SK-N-SH (cell line): ENCODE results near the gene HECW1. TPM values are rescaled to one million over a fixed set of nuclear protein-coding genes. Genes with fewer than 3 reads are reported as not detected.

Source experiments
- CTCF ChIA-PET: fragments of 300-600, 350-600 bp; formaldehyde crosslinking; extraction: SDS; loops from one replicate; lab custom pipeline; 2021; lab: Yijun Ruan, JAX
- POLR2A ChIA-PET: fragments of 350-600 bp; sonication (Branson Sonifier 250); formaldehyde crosslinking; extraction: SDS; loops from one replicate; lab custom pipeline; 2020; ENCODE audit warnings: antibody characterized with exemption, inconsistent platforms; lab: Yijun Ruan, JAX
- DNase-seq: peaks from one replicate; pipeline ENCODE4 v3.0.0; 2012
- H2AFZ ChIP-seq: fragments of 200-600 bp; sonication (generic); 2 replicates; pipeline ENCODE4 v1.8.1; 2016; ENCODE audit warnings: antibody characterized with exemption, mild to moderate bottlenecking, low read depth
- H3F3A ChIP-seq: fragments of 200-600 bp; sonication (generic); replicated peaks from 2 replicates; pipeline ENCODE3; 2016; ENCODE audit warnings: antibody characterized with exemption, mild to moderate bottlenecking; ENCODE audit not compliant: insufficient read depth
- H3K27ac ChIP-seq, 2 experiments: fragments of 200-500 bp in 1 of 2; fragments of 200-600 bp in 1 of 2; sonication (Bioruptor generic) in 1 of 2; sonication (generic), shearing (Covaris generic) in 1 of 2; 2 replicates each; pipeline versions ENCODE4 v1.5.1 to v1.6.1; 2014 to 2016; ENCODE audit warnings: low read depth in 2 of 2, inconsistent platforms in 1 of 2, low read length in 1 of 2, mild to moderate bottlenecking in 1 of 2, mixed read lengths in 1 of 2
- H3K27me3 ChIP-seq: fragments of 200-600 bp; sonication (generic), shearing (Covaris generic); 2 replicates; pipeline ENCODE4 v1.6.1; 2016; ENCODE audit warnings: mixed run types; ENCODE audit not compliant: insufficient read depth
- H3K36me3 ChIP-seq, 2 experiments: fragments of 200-500 bp in 1 of 2; fragments of 200-600 bp in 1 of 2; sonication (Bioruptor generic) in 1 of 2; sonication (generic) in 1 of 2; replicated peaks in 1 of 2; 2 replicates each; pipeline versions ENCODE3 to v1.5.1; 2014 to 2016; ENCODE audit warnings: low read length in 1 of 2, mild to moderate bottlenecking in 1 of 2; ENCODE audit not compliant: insufficient read depth in 2 of 2, control insufficient read depth in 1 of 2
- H3K4me1 ChIP-seq, 2 experiments: fragments of 200-500 bp in 1 of 2; fragments of 200-600 bp in 1 of 2; sonication (Bioruptor generic) in 1 of 2; sonication (generic), shearing (Covaris generic) in 1 of 2; 2 replicates each; pipeline versions ENCODE4 v1.5.1 to v1.6.1; 2014 to 2016; ENCODE audit warnings: low read depth in 1 of 2, low read length in 1 of 2, mixed run types in 1 of 2; ENCODE audit not compliant: insufficient read depth in 2 of 2, control insufficient read depth in 1 of 2
- H3K4me2 ChIP-seq: fragments of 200-600 bp; sonication (generic), shearing (Covaris generic); 2 replicates; pipeline ENCODE4 v1.6.1; 2017; ENCODE audit warnings: mixed run types
- H3K4me3 ChIP-seq, 2 experiments: fragments of 200-500 bp in 1 of 2; fragments of 200-600 bp in 1 of 2; sonication (Bioruptor generic) in 1 of 2; sonication (generic), shearing (Covaris generic) in 1 of 2; 2 replicates each; pipeline versions ENCODE4 v1.5.1 to v1.8.1; 2014 to 2016; ENCODE audit warnings: low read depth in 2 of 2, inconsistent platforms in 1 of 2, low read length in 1 of 2, mild to moderate bottlenecking in 1 of 2, mixed read lengths in 1 of 2, moderate library complexity in 1 of 2
- H3K79me2 ChIP-seq: fragments of 200-600 bp; sonication (generic); 2 replicates; pipeline ENCODE4 v1.8.1; 2017; ENCODE audit warnings: mild to moderate bottlenecking; ENCODE audit not compliant: insufficient read depth
- H3K9ac ChIP-seq: fragments of 200-600 bp; sonication (generic); 2 replicates; pipeline ENCODE4 v1.6.1; 2017; ENCODE audit warnings: mixed run types
- H3K9me2 ChIP-seq: fragments of 200-600 bp; sonication (generic); 2 replicates; pipeline ENCODE4 v1.6.1; 2017; ENCODE audit warnings: mixed run types
- H3K9me3 ChIP-seq: fragments of 200-600 bp; sonication (generic); 2 replicates; pipeline ENCODE4 v1.6.1; 2017; ENCODE audit warnings: mixed run types, mild to moderate bottlenecking, moderate library complexity
- H4K20me1 ChIP-seq: fragments of 200-600 bp; sonication (generic); 2 replicates; pipeline ENCODE4 v1.6.1; 2017; ENCODE audit warnings: mild to moderate bottlenecking, mixed run types; ENCODE audit not compliant: insufficient read depth
- CHD2 ChIP-seq: fragments of 150-350 bp; IDR thresholded peaks from 2 replicates; pipeline ENCODE4 v1.6.1; 2018; ENCODE audit warnings: low read length; ENCODE audit not compliant: partially characterized antibody
- CTCF ChIP-seq: fragments of 200-600 bp; sonication (generic); IDR thresholded peaks from 2 replicates; pipeline ENCODE4 v1.6.1; 2017; ENCODE audit warnings: antibody characterized with exemption, mild to moderate bottlenecking, moderate library complexity
- ELF1 ChIP-seq: IDR thresholded peaks from 2 replicates; pipeline ENCODE4 v1.4.0; 2012
- EP300 ChIP-seq, 2 experiments: IDR thresholded peaks; 2 replicates each; pipeline versions ENCODE4 v1.4.0 to v1.6.1; 2012; ENCODE audit warnings: borderline replicate concordance in 1 of 2, low read depth in 1 of 2, low read length in 1 of 2
- JUND ChIP-seq: IDR thresholded peaks from 2 replicates; pipeline ENCODE4 v1.4.0; 2012
- MXI1 ChIP-seq: IDR thresholded peaks from 2 replicates; pipeline ENCODE4 v1.6.1; 2012; ENCODE audit warnings: mild to moderate bottlenecking, low read depth, low read length, improper control_type of control experiment
- RAD21 ChIP-seq: IDR thresholded peaks from 2 replicates; pipeline ENCODE4 v1.6.1; 2012; ENCODE audit warnings: mild to moderate bottlenecking, low read length
- RCOR1 ChIP-seq: fragments of 150-350 bp; IDR thresholded peaks from 2 replicates; pipeline ENCODE4 v1.6.1; 2017; ENCODE audit warnings: antibody characterized with exemption, low read length
- SMC3 ChIP-seq: IDR thresholded peaks from 2 replicates; pipeline ENCODE4 v1.6.1; 2012; ENCODE audit warnings: low read depth, low read length, improper control_type of control experiment
- WGBS: methylation state at CpG from one replicate; pipeline ENCODE4 v1.1.6; 2017; ENCODE audit warnings: low lambda C conversion rate; 5-methylcytosine and 5-hydroxymethylcytosine counted together
- polyA plus RNA-seq, 3 experiments: library from polyadenylated mRNA; depleted of rRNA; stranded (reverse); fragments of >200 nt; gene quantifications; 2 replicates each; pipeline ENCODE4 v1.2.3, GENCODE V29; 2012
- TF ChIP-seq, protein P1 (sequence below): IDR thresholded peaks from 2 replicates; pipeline ENCODE4 v1.4.0; 2012; ENCODE audit warnings: low read depth
- TF ChIP-seq, protein P2 (sequence below): IDR thresholded peaks from 2 replicates; pipeline ENCODE4 v1.4.0; 2012; ENCODE audit warnings: low read depth, borderline replicate concordance

Gene HECW1
- polyA plus RNA-seq, 1 of the 3 experiments (the other 2 are of a cell fraction): not detected

- DNase-seq: peak; percentile 76
- Histone ChIP-seq H3K9me3 (no peaks in the 10 kb centered on the region), H3K36me3 (no peaks in the 10 kb centered on the region), H3K9me2 (no peaks in the 10 kb centered on the region), H3K9ac (no peak overlapping the region), H3K79me2 (no peaks in the 10 kb centered on the region), H3F3A (no peaks in the 10 kb centered on the region), H3K4me3 (no peak overlapping the region; a peak in 1 of 4 replicates), H3K4me2 (no peak overlapping the region), H3K27me3 (peaks cover 32% of the 10 kb centered on the region), H3K4me1 (no peaks in the 10 kb centered on the region), H2AFZ (no peak overlapping the region), H4K20me1 (no peaks in the 10 kb centered on the region), H3K27ac (no peak overlapping the region)
- ChIA-PET POLR2A (no interaction called here), CTCF (interaction anchor here (0.6 to 3.9 kb wide), 37 partner anchors 9 to 741 kb away, joined by 3 to 39 read pairs (median 4); no protein-coding TSS in a partner anchor)
- WGBS: 4% methylated on average over 3 of the region's 3 CpGs
- peak; percentile 64 for TF ChIP-seq RAD21
- TF ChIP-seq JUND: no peak
- TF ChIP-seq, protein P1, sequence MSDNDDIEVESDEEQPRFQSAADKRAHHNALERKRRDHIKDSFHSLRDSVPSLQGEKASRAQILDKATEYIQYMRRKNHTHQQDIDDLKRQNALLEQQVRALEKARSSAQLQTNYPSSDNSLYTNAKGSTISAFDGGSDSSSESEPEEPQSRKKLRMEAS: peak; percentile 56; the same call in 1 of the 2 replicates
- no peak for TF ChIP-seq MXI1
- peak; percentile 44 for TF ChIP-seq SMC3
- TF ChIP-seq EP300 (IDR thresholded peaks at IDR 0.05; ENCODE audit: borderline replicate concordance in 1 of 2, low read depth in 1 of 2, low read length in 1 of 2): no peak
- peak; percentile 95 for TF ChIP-seq CTCF
These were observed 4.0 kb upstream of the HECW1 start for GRCh38 chr7:43108255-43109011.

DNA sequence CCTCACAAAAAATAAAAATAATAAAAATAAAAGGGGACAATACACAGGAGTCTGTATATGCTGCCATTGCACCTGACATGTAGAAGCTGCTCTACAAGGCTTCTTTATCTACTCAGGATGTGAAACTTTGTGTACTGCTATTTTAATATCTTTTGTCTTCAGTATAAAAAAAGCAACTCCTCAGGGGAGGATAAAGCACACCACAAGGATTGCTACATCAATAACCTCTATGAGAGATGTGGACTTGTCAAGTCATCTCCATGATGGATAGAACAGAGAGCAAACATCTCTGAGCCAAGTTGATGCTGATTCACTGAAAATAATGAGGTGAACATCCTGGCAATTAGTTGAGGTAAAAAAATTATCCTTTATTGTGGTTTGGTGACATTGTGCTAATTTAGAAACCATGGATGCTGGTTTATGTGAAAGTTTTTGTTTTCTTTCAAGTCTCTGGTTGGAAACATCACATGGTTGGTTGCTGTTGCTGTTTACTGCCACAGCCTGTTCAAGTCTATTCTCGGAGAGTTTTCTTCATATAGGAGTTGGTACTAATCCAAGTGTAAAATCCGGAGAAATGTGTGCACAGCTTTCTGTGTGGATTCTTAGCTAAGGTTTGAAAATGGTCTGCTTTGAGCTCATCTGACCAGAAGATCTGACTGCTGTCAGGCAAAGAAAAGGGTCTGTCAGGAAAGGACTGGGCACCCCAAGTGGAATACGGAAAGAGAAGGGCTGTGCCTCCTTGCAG is 1.5 kb upstream of the HECW1 start:
- Histone ChIP-seq H3K9ac (no peak overlapping the region), H3F3A (no peaks in the 10 kb centered on the region), H3K9me3 (no peaks in the 10 kb centered on the region), H3K4me1 (no peaks in the 10 kb centered on the region; a peak in 1 of 4 replicates), H3K27me3 (peaks cover 58% of the 10 kb centered on the region), H3K9me2 (no peaks in the 10 kb centered on the region), H3K4me3 (no peak overlapping the region), H3K79me2 (no peaks in the 10 kb centered on the region), H3K36me3 (no peaks in the 10 kb centered on the region), H3K27ac (no peak overlapping the region), H2AFZ (no peak overlapping the region), H4K20me1 (no peaks in the 10 kb centered on the region), H3K4me2 (no peak overlapping the region)
- ChIA-PET POLR2A (no interaction called here), CTCF (interaction anchor here (0.6 kb wide), 1 partner anchor 25 kb away, joined by 3 read pairs; no protein-coding TSS in a partner anchor)
- no peak for DNase-seq
- TF ChIP-seq RCOR1 (no peak), SMC3 (no peak), CHD2 (no peak), ELF1 (no peak)
- TF ChIP-seq, protein P2, sequence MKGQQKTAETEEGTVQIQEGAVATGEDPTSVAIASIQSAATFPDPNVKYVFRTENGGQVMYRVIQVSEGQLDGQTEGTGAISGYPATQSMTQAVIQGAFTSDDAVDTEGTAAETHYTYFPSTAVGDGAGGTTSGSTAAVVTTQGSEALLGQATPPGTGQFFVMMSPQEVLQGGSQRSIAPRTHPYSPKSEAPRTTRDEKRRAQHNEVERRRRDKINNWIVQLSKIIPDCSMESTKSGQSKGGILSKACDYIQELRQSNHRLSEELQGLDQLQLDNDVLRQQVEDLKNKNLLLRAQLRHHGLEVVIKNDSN: no peak
- TF ChIP-seq, all 33 proteins: peak for 0
- WGBS: 5% methylated on average over 3 of the region's 3 CpGs
